ENCODE measurements around the gene NEDD4. TPM values are rescaled to one million over a fixed set of nuclear protein-coding genes. Genes with fewer than 3 reads are reported as not detected.
A peak's percentile ranks its signal among the peaks of the same experiment; 100 is the strongest.

NEDD4 gene
- total and polyA plus RNA-seq, 4 donors: 3.5 to 22.0 (median 7.7) TPM

DNA sequence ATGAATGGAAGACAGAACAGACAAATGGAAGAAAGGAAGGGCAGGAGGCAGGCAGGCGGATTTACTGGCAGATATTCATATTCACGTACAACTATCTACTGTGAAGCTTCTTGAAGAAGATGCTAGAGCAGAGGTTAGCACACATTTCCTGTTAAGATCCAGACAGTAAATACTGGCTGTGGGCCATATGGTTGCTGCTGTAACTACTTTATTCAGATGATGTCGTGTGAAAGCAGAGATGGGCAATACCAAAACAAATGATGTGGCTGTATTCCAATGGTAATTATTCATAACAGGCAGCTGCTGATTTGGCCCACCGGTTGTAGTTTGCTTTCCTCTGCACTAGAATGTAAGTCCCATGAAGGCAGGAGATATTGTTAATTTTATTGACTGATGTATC, 134.8 kb downstream of the NEDD4 start:
- ATAC-seq (ENCODE audit: insufficient read depth, low FRiP score): no peak
- WGBS, 2 donors: 70 to 86% methylated on average over 4 of the region's 4 CpGs
- H3K36me3 ChIP-seq (ENCODE audit: control insufficient read depth in 4 of 4, insufficient read depth in 4 of 4, low read length in 4 of 4): peaks cover 8 to 18% (median 15%) of the 10 kb centered on the region in 4 donors

DNA sequence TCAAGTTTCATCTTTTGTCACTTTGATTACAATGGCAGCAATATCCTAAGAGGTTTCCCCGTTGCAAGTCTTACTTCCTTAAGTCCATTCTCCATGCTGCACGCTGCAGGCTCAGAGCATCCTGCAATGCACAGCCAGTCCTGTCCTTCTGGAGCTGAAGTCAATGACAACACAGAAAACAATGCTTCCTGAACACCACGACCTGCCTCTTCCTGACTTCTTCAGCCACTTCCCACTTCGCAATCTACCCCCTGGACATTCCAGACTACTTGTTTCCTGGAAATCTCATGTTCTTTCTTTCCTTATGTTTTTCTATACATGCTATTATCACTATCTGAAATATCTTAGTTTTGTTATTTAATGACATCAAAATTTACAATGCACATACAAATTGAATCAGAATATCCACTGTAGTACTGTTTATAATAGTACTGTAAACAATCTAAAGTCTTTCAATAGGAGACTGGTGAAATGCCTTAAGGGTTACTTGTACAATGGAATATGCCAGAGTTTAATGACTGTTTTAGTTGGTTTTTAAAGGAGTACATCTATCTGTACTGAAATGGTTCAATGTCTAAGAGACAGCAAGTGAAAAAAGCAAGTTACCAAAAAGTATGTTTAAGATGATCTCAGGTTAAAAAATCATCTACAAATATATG, 136.8 kb downstream of the NEDD4 start:
- H3K27me3 ChIP-seq (ENCODE audit: control insufficient read depth in 3 of 3, insufficient read depth in 3 of 3, low read length in 2 of 3): no peaks in the 10 kb centered on the region
- TF ChIP-seq, protein P1, sequence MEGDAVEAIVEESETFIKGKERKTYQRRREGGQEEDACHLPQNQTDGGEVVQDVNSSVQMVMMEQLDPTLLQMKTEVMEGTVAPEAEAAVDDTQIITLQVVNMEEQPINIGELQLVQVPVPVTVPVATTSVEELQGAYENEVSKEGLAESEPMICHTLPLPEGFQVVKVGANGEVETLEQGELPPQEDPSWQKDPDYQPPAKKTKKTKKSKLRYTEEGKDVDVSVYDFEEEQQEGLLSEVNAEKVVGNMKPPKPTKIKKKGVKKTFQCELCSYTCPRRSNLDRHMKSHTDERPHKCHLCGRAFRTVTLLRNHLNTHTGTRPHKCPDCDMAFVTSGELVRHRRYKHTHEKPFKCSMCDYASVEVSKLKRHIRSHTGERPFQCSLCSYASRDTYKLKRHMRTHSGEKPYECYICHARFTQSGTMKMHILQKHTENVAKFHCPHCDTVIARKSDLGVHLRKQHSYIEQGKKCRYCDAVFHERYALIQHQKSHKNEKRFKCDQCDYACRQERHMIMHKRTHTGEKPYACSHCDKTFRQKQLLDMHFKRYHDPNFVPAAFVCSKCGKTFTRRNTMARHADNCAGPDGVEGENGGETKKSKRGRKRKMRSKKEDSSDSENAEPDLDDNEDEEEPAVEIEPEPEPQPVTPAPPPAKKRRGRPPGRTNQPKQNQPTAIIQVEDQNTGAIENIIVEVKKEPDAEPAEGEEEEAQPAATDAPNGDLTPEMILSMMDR (IDR thresholded peaks at IDR 0.05; ENCODE audit: control extremely low read depth, extremely low read depth): no peak
- no peak for ATAC-seq (ENCODE audit: insufficient read depth, low FRiP score)
- H3K4me3 ChIP-seq: no peak overlapping the region
- no peak overlapping the region for H3K27ac ChIP-seq (ENCODE audit: low read depth in 1 of 2, low read length in 1 of 2)
- 52 to 55% methylated on average over 4 of the region's 4 CpGs for WGBS, 2 donors
- H3K4me1 ChIP-seq (ENCODE audit: control insufficient read depth in 5 of 5, insufficient read depth in 5 of 5, low read length in 5 of 5): peaks cover 0 to 2% (median 0%) of the 10 kb centered on the region in 5 donors
- H3K9me3 ChIP-seq (ENCODE audit: control insufficient read depth in 4 of 4, insufficient read depth in 3 of 4, low read length in 3 of 4): no peaks in the 10 kb centered on the region
- H3K36me3 ChIP-seq (ENCODE audit: control insufficient read depth in 4 of 4, insufficient read depth in 4 of 4, low read length in 4 of 4): peaks cover 8 to 22% (median 16%) of the 10 kb centered on the region in 4 donors
- H3K9ac ChIP-seq (ENCODE audit: insufficient read depth in 1 of 2, low read length in 2 of 2): no peak overlapping the region
- DNase-seq: peak in 1 of 3 donors; percentile 10

More for the DNA sequence above, 134.8 kb downstream of the NEDD4 start:
- no peak overlapping the region for H3K4me3 ChIP-seq
- no peaks in the 10 kb centered on the region for H3K9me3 ChIP-seq (ENCODE audit: control insufficient read depth in 4 of 4, insufficient read depth in 3 of 4, low read length in 3 of 4)
- DNase-seq: no peak
- no peak overlapping the region for H3K9ac ChIP-seq (ENCODE audit: insufficient read depth in 1 of 2, low read length in 2 of 2)
- peaks cover 0 to 2% (median 0%) of the 10 kb centered on the region in 5 donors for H3K4me1 ChIP-seq (ENCODE audit: control insufficient read depth in 5 of 5, insufficient read depth in 5 of 5, low read length in 5 of 5)
- no peak overlapping the region for H3K27ac ChIP-seq (ENCODE audit: low read depth in 1 of 2, low read length in 1 of 2)
- no peaks in the 10 kb centered on the region for H3K27me3 ChIP-seq (ENCODE audit: control insufficient read depth in 3 of 3, insufficient read depth in 3 of 3, low read length in 2 of 3)
- TF ChIP-seq, protein P1 (IDR thresholded peaks at IDR 0.05; ENCODE audit: control extremely low read depth, extremely low read depth): no peak

DNA sequence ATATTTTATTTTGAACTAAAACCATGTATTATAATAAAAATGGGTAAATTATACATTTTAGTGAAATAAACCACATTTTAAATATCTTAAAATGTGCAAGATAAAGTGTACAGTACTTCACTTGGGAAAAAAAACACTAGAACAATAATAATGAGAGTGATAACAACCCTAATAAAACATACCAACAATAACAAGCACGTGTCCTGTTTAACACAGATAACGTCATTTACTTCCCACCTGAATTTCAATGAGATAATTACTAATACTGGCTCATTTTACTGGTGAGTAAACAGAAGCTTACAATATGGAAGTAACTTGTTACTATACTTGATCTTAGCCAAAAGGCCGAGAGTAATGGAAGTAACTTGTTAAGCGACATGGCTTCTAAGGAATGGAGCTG, 140.3 kb downstream of the NEDD4 start:
- Histone ChIP-seq H3K4me1 (ENCODE audit: control insufficient read depth in 5 of 5, insufficient read depth in 5 of 5, low read length in 5 of 5) (peaks cover 0 to 2% (median 0%) of the 10 kb centered on the region in 5 donors), H3K9ac (ENCODE audit: insufficient read depth in 1 of 2, low read length in 2 of 2) (no peak overlapping the region), H3K27ac (ENCODE audit: low read depth in 1 of 2, low read length in 1 of 2) (no peak overlapping the region), H3K9me3 (ENCODE audit: control insufficient read depth in 4 of 4, insufficient read depth in 3 of 4, low read length in 3 of 4) (no peaks in the 10 kb centered on the region), H3K4me3 (no peak overlapping the region), H3K36me3 (ENCODE audit: control insufficient read depth in 4 of 4, insufficient read depth in 4 of 4, low read length in 4 of 4) (peaks cover 7 to 15% (median 8%) of the 10 kb centered on the region in 4 donors), H3K27me3 (ENCODE audit: control insufficient read depth in 3 of 3, insufficient read depth in 3 of 3, low read length in 2 of 3) (no peaks in the 10 kb centered on the region)
- TF ChIP-seq, protein P1 (IDR thresholded peaks at IDR 0.05; ENCODE audit: control extremely low read depth, extremely low read depth): no peak
- 76 to 86% methylated on average over 4 of the region's 4 CpGs for WGBS, 2 donors
- DNase-seq (no peak), ATAC-seq (ENCODE audit: insufficient read depth, low FRiP score) (no peak)
